Activated CD8-positive, alpha-beta memory T cell treated with anti-CD3 and anti-CD28 coated beads for 4 hours (primary cell): ENCODE results near the gene GAPDHS.

Source experiments
- DNase-seq, 2 donors: peaks; one replicate each; pipeline ENCODE4 v3.0.0-alpha.2; 2020; ENCODE audit warnings: low read depth in 2 of 2

Gene GAPDHS

DNA sequence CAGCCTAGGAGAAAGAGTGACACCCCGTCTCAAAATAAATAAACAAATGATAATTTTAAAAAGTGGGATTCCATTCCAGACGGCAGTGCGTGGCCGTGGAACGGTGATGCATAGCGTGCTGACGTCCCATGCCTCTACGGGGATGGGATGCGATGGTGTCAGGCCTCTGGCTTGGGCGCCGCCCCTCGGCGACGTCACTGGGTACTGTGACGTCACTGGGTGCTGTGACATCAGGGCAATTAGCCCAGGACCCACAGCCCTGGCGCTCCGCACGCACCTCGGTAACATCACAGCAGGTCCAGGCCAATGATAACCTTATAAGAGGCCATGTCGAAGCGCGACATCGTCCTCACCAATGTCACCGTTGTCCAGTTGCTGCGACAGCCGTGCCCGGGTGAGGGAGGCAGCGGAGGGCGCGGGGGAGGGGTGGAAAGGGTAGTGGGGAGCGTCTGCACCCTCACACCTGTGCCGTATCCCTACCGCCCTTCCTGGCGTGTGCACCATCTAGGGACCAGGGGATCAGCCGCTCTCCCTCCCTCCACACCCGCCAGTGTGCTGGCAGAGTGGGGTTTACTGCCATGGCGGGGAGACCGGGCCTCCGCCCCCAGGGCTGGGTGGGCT, at the start of gene GAPDHS:
Gene GAPDHS, plus strand, starts transcription at position 256 of the 621 bp plus-strand sequence. Its CDS starts 72 bp downstream, at position 328.
- no peak for DNase-seq

DNA sequence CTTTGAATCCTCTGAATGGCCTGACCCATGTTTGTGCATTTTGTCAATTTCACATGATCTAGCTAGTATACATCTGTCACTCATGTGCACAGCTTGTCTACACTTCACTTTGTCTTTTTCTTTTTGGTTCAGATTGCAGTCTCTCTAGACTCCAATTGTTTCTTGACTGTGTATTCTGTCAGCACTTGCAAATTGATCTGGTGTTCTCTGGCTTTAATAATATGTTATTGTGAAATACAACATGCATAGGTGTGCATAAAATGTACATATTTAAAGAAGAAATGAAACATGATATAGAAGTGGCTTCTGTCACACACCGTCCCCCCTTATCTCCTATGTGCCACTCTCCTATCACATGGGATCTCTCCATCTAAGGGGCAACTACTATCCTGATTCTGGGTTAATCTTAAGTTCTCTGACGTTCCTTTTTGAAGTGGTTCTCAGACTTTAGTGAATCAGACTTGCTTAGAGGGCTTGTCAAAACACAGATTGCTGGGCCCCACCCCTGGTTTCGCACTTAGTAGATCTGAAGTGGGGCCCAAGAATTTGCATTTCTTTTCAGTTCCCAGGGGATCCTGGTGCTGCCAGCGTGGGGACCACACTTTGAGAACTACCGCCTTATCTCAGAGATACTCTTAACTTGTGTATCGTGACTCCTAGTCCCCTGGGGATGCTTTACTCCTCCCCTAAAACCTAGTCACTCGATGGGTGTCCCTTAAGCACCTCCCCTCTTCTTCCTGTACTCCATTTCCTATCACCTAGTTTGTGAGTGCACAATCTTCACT, 48.8 kb upstream of the GAPDHS start:
- DNase-seq, result no peak

DNA sequence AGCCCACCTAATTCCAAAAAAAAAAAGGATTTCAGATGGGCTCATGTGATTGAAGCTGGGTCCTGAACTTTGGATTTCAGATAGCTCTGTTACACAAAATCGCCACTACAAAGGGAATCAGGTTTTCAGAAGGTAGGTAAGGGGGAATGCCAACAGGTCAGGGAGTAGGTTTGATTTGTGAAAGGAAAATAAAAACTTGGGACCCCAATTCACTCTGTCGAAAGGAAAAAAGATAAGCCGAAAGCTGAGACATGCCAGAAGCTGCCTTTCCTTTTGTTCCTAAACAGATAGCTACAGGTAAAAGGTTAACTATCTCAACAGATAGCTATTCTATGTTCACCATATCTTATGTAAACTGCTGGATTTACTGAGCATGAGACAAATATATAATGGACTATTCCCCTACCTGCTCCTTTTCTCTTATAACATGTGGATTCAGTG, 47.0 kb upstream of the GAPDHS start:
- DNase-seq, result no peak

DNA sequence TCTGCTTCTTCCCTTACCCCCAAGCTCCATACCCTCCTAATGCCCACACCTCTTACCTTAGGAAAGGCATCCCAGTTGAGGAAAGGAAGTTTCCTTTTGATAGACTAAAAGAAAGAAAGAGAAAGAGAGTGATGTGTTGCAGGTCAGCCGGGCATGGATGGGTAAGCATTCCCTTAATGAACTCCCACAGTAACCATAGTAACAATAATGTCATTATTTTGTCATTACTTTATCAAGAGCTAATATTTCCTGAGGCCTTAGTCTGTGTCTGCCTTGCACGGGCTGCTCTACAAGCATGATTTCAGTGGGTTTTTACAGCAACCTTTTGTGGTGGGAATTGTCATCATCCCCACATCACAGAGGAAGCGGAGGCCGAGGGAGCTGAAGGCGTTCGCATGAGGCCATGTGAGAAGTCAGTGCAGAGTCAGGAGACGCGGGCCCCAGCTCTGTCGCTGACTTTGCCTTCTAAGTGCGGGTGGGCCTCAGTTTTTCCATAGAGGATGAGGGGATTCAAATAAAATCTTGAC, 45.5 kb upstream of the GAPDHS start:
- DNase-seq, result no peak

DNA sequence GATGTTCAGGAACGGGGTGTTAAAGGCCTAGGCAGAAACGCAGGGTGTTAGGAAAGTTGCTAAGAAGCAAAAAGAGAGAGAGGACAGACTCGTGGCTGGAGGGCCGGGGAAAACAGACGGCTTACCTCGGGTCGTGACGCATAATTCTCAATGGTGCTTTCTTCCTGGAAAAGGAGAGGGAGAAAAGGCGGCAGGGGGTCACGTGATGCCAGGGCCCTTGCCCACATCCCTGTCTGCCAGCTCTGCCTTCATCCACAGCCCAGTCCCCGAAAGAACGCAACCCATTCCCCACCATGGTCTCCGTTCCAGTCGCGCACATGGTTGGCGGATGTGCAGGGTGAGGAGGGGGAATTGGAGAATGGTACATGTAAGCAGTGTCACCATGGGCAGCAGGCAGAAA, 44.6 kb upstream of the GAPDHS start:
- DNase-seq, result no peak

DNA sequence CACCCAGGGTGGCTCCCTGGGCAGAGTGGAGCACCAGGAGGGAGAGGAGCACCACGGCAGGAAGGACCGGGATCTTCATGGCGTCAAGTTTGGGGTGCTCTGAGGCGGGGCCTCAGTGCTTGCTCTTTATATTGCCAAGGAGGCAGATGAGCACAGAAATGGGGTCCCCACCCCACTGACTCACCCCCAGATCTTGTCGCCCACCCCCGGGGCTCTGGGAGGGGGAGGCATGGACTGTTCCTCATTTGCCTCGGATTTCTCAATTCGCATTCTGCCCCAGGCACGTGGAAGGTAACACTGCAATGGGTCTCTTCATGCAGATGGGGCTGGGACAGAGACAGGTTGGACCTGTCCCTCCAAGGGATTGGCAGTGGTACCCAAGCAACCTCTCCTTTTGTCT, 42.9 kb upstream of the GAPDHS start, which contains the start of gene KRTDAP:
Gene KRTDAP, minus strand, starts transcription at position 101 of the 400 bp plus-strand sequence. Its CDS starts 22 bp downstream, at position 79.
- no peak for DNase-seq

DNA sequence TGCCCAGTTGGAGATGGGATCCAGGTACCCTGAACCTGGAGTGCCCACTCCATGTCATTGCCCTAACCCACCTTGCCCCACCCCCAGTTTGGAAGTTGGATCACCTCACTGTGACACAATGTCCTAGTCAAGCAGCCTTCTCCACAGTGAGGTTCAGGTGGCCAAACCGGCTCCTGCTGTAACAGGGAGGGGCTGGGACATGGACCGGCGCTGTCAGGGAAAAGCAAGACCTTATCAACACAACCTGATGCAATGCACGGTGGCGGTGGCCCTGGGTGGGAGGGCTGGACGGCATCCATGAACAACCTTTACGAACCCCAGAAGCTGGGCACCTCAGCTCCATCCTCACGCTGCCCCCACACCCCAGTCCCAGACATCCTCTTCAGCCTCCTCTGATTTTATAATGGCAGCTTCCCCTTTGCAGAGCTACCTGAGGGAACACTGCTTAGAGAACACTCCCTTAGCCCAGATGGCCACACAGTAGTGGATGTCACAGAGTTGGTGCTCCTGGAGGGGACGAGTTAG, 41.4 kb upstream of the GAPDHS start:
- DNase-seq, result no peak

DNA sequence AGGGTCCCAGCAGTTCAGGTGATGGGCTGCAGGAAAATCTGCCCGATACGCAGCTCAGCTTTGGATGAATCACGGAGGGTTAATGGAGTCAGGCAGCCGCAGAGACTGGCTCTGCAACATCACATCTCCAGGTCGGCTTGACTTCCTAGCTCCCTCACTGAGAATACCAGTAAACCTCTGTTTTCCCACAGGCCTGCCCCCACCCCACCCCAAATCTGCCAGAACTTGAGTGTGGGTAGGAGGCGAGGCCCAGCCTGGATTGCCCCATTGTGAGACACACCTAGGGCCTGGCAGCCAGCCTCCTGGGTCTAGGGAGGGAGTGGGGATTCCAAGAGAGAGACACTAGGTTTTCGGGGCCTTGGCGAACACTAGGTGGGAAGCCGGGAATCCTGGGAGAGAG, 39.3 kb upstream of the GAPDHS start:
- no peak for DNase-seq

DNA sequence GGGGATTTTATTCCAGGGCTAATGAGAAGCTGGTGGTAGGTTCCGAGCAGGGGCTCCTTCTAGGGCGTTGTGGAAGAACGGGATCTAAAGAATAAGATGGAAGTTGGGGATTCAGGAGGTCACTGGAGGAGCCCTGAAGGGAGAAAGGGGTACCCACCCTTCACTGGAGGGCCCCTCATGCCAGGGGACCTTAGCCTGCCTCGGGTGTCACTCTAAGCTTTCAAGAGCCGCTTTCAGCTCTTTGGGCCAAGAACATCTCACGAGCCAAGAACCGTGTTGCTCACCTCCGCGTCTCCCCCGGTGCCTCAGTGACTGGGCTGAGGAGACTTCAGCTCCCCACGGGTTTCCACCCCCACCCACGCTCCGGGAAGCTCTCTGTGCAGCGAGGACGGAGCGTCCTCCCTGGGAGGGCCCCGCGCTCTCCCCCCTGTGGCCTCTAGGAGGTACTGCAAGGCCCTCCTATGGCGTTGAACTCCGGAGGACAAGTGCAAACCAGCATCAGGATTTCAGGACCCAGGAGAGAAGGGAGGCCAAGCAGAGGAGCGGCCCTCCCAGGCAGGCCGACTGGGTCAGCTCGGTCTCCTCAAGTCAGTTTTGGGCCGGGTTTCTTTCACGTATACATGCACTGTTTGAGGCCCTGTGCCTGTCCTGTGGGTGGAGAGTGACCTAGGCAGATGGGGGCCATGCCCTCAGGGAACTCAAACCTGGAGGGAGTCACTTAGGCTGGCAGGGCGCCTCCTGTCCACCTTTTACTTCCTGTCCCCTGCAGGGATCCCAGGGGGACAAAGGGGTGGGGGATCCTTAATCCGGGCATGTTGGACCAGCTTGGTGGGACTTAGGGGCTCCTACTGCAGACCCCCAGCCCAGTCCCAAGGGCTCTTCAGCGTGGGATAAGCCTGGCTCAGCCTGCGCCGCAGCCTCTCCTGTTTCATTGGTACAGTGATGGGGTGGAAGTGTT, 37.9 kb upstream of the GAPDHS start:
- DNase-seq, result peak; percentile 75 to 83

DNA sequence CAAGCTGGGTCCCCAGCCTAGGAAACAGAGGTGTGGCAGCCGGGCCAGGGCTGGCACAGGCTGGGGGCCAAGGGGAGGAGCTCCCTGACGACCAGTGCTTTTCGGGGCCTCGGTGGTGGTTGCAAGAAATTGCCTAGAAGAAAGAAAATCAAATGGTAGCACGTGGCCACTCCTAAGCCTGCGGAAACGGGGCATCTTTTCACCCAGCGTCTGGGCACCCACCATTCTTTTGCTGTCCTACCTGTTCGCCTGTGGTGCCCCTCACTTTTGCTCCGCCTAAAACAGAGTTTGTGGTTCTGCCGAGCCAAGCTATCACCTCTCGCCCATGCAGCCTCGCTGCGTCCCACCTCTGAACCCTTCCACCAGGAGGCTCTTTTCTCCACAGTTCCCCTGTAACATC, 35.9 kb upstream of the GAPDHS start:
- DNase-seq, result no peak

DNA sequence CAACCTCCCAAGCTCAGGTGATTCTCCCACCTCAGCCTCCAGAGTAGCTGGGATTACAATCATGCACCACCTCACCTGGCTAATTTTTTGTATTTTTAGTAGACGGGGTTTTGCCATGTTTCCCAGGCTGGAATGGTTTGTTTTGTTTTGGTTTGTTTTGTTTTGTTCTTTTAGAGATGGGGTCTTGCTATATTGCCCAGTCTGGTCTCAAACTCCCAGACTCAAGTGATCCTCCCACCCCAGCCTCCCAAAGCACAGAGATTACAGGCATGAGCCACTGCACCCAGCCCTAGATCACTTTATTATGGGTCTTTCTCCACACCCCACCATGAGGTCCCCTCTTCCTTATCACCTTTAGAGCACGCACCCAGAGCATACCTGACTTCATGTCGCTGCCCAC, 35.0 kb upstream of the GAPDHS start:
- no peak for DNase-seq

DNA sequence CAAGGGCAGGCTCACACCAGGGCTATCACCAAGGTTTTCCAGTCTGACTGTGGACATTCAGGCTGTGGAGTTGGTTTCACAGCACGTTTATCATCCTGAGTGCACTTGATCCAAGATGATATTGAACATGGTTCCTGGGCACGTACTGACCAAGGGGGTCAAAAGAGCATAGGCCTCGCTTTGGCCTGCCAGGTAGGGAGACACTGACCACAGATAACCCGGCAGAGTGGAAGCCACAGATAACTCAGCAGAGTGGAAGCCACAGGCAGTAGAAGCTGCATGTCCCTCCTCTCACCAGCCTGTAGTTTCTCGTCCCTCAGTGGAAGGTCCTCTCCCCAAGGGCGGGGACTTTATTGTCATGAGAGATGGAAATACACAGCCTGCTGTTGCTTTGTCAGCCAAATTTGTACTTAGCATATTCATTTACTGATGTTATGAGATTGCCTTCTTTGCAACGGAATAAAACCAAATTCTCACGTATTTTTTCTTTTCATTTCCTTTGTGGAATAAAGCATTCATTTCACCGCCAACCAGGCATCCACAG, 34.2 kb upstream of the GAPDHS start:
- DNase-seq, result no peak

DNA sequence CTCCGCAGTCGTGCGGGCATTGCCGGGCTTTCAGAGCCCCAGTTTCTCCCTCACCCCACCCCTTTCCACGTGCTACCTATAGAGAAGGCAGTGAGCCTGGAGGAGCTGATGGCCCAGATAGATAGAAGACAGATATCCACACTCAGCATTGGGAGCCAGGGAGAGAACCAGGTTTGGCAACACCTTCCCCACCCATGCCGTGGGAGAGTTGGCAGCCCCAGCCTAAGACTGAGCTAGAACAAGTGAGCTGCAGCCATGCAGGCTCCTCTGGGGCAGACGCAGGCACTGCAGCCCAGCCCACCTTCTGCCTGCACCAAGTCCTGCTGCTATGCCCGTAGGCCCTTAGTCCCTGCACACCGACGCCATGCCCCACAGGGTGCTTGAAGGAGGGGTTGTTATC, 32.6 kb upstream of the GAPDHS start:
- no peak for DNase-seq

DNA sequence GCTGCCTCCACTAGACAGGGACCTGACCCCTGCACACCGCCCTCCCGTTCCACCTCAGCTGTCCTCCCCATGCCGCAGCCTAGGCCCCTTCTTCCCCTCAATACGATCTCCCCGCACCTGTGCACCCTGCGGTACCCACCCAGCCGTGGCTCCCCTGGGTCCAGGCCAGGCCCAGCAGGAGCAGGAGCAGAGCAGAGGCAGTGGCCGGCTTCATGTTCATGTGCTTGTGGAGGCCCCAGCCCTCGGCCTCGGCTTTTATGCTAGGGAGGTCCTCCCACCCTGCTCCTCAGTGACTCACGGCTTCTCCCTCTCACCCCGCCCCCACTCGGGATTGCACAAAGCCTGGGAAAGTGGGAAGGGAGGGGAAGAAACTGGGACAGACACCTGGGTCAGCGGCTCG, 31.6 kb upstream of the GAPDHS start:
- DNase-seq, result no peak

DNA sequence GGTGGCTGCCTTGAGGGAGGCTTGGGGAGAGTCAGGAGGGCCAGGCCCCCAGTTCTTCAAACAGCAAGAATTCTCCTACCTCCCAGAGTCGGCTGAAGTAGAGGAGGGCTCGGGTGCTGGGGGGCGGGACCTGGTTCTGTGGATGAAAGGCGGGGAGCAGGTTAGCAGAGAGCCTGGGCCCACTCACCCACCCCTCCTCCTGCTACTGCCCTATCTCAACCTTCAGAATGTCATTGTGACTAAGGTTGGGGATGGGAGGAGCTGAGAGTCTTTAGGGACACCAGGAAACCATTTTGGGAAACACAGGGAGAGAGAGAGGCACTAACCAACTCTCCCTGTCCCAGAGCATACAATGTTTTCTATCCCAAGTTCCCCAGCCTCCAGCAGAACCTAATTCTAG, 30.5 kb upstream of the GAPDHS start:
- DNase-seq, result no peak

DNA sequence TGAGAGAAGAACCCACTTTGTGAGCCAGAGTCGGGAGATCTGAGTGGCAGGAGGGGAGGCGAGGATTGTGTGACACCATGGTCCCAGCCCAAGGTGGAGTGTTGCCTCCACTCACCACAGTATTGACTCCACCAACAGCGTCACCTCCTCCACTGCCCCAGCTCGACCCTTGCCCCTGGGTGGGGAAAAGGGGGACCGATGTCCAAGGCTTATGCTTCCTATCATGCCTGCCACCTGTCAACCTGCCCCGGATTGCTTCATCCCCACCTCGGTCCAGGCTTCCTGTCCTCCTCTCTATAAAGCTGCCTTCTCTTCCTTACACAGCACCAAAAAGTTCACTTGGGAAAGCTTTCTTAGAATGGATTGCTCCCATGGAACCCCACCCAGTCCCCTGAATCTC, 27.2 kb upstream of the GAPDHS start:
- no peak for DNase-seq

DNA sequence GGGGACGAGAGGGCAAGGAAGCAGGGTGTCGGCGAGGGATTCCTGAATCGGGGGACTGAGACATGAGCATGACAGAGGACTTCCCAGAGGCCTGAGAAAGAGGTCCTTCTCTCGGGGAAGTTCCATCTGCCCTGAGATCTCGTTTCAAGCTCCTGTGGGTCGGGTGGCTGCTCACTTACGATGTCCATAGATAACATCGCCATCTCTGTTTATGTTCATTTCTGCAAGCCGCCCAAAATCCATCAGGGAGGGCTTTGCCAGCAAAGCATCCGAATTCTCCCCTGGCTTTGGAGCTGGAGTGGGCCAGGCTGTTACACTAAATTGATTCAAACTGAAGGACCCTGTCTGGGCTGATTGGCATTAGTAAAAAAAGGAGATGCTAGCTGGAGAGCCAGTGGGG, 25.7 kb upstream of the GAPDHS start:
- DNase-seq, result no peak

DNA sequence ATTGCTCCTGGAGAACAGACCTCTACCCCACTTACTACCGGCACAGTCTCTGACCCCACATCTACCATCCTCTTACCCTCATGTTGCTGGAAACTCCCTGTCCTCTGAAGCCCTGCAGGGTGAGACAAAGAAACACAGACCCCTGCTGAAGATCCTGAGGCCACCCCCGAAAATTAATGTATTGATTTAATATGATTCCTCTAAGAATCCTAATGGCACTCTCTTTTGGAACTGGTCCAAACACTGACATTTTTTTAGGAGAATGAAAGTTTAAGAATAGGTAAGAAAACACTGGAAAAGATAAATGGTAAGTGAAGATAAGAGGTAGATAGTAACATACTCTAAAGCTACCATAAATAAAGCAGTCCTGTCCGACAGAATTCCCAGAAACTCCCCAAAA, 25.1 kb upstream of the GAPDHS start:
- no peak for DNase-seq

DNA sequence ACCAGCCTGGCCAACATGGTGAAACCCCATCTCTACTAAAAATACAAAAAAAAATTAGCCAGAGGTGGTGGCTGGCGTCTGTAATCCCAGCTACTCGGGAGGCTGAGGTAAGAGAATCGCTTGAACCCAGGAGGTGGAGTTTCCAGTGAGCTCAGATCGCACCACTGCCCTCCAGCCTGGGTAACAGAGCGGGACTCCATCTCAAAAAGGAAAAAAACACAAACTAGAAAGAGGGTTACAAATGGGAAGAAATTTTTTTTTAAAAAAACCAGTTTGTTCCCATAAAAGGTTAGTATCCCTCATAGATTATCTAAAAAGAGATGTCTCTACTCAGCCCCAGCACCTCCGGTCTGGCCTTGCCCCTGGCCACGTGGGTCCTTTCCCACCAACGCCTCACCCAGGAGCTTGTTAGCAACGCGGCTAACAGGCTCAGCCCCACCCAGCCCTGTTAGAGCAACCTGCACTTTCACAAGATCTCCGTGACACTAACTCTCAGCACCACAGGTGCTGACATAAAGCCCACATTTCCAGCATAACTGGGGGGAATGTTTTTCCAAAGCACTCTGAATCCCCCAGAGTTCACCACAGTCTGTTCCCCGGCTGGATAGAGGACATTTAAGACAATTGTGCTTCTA, 24.1 kb upstream of the GAPDHS start:
- DNase-seq, result no peak

DNA sequence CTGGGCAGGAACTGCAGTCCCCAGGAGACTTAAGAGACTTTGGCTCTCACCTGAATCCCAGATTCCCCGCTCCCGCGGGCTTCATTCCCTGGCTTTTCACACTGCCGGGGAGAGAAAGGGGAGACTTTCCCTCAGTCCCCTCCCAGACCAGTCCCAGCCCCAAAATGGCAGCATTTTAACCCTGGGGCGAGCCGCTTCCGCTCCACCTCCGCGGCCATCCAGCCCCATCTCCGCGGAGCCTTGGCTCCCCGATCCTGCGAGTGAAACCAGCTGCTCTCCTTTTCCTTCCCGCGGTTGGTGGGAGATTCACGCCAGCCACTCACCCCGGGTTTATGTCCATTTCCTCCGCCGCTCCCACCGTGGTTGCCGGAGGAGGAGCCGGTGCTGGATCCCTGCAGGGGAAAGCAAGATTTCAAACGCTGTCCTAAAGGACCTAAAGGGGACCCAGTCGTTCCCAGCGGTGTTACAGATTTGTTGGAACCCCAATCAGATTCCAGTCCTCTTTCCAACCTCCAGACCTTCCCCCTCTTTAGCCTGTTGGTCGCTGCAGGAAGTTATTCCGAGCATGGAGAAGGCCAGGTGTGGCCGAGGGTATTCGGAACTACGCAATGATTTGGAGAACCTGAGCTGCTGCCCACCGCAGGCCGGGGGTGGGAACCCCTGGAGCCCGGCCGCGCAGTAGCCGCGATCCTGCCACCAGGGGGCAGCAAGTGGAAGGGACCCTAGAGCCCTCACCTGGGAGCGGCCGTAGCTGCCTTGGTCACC, 23.2 kb upstream of the GAPDHS start:
- peak; percentile 25 to 38 for DNase-seq
